CD14-positive monocyte (primary cell): ENCODE data around the gene TMEM40. TPM values are rescaled to one million over a fixed set of nuclear protein-coding genes. Genes with fewer than 3 reads are reported as not detected.

Experiments used
- DNase-seq, 3 donors: peaks; one replicate each; pipeline ENCODE4 v3.0.0-alpha.2; 2011 to 2022
- H2AFZ ChIP-seq: 2 replicates; pipeline ENCODE4 v1.6.0; 2012; ENCODE audit warnings: mild to moderate bottlenecking, low read depth, low read length, inconsistent platforms; ENCODE audit not compliant: insufficient read depth, poor library complexity, severe bottlenecking
- H3K27ac ChIP-seq, 2 donors: 1 replicate in 1 of 2; 2 replicates in 1 of 2; pipeline ENCODE4 v1.5.1; 2012 to 2013; ENCODE audit warnings: low read length in 2 of 2, control low read depth in 1 of 2, inconsistent platforms in 1 of 2, low read depth in 1 of 2, mild to moderate bottlenecking in 1 of 2
- H3K27me3 ChIP-seq, 2 donors: one replicate each; pipeline versions ENCODE4 v1.6.0 to v1.6.1; 2011 to 2013; ENCODE audit warnings: low read length in 2 of 2; ENCODE audit not compliant: control insufficient read depth in 2 of 2, insufficient read depth in 2 of 2
- H3K36me3 ChIP-seq, 2 donors: replicated peaks in 1 of 2; 1 replicate in 1 of 2; 2 replicates in 1 of 2; pipeline versions ENCODE4 v1.5.1 to v1.6.1; 2012 to 2013; ENCODE audit warnings: low read length in 2 of 2, control low read depth in 1 of 2, inconsistent platforms in 1 of 2, mild to moderate bottlenecking in 1 of 2; ENCODE audit not compliant: insufficient read depth in 2 of 2, control insufficient read depth in 1 of 2
- H3K4me1 ChIP-seq, 2 donors: 1 replicate in 1 of 2; 2 replicates in 1 of 2; pipeline versions ENCODE4 v1.5.1 to v1.6.1; 2012 to 2013; ENCODE audit warnings: low read length in 2 of 2, control low read depth in 1 of 2, inconsistent platforms in 1 of 2, mild to moderate bottlenecking in 1 of 2, moderate library complexity in 1 of 2; ENCODE audit not compliant: insufficient read depth in 2 of 2, control insufficient read depth in 1 of 2
- H3K4me2 ChIP-seq: replicated peaks from 2 replicates; pipeline ENCODE3; 2012; ENCODE audit warnings: low read length, moderate library complexity, mild to moderate bottlenecking; ENCODE audit not compliant: poor library complexity, severe bottlenecking; ENCODE audit errors: extremely low read depth
- H3K4me3 ChIP-seq, 3 experiments: fragments of 200-600 bp in 1 of 3; sonication (generic) in 1 of 3; replicated peaks in 1 of 3; 1 replicate in 2 of 3; 2 replicates in 1 of 3; pipeline ENCODE4 v1.5.1; 2011 to 2013; ENCODE audit warnings: low read length in 3 of 3, mild to moderate bottlenecking in 3 of 3, control low read depth in 2 of 3, low read depth in 2 of 3, inconsistent platforms in 1 of 3, moderate library complexity in 1 of 3
- H3K79me2 ChIP-seq: 2 replicates; pipeline ENCODE4 v1.6.0; 2012; ENCODE audit warnings: mild to moderate bottlenecking, control low read depth, inconsistent platforms, low read length, moderate library complexity; ENCODE audit not compliant: insufficient read depth
- H3K9ac ChIP-seq: 2 replicates; pipeline ENCODE4 v1.6.0; 2017; ENCODE audit warnings: low read length, mild to moderate bottlenecking; ENCODE audit not compliant: insufficient read depth, poor library complexity, severe bottlenecking
- H3K9me3 ChIP-seq, 2 donors: replicated peaks in 1 of 2; 1 replicate in 1 of 2; 2 replicates in 1 of 2; pipeline versions ENCODE4 v1.5.1 to v1.6.1; 2012 to 2013; ENCODE audit warnings: low read length in 2 of 2, control low read depth in 1 of 2; ENCODE audit not compliant: control insufficient read depth in 1 of 2, insufficient read depth in 1 of 2
- H4K20me1 ChIP-seq: 2 replicates; pipeline ENCODE4 v1.6.0; 2012; ENCODE audit warnings: mild to moderate bottlenecking, low read length, control low read depth, moderate library complexity; ENCODE audit not compliant: insufficient read depth
- H3K27ac Mint-ChIP-seq, 7 donors: one replicate each; pipeline ENCODE4 v1.8.0; 2020; ENCODE audit warnings: mild to moderate bottlenecking in 7 of 7, mixed read lengths in 7 of 7, moderate library complexity in 6 of 7, inconsistent platforms in 2 of 7
- H3K27me3 Mint-ChIP-seq, 3 donors: one replicate each; pipeline ENCODE4 v1.8.0; 2021 to 2022; ENCODE audit warnings: low read depth in 3 of 3, mild to moderate bottlenecking in 3 of 3, mixed read lengths in 3 of 3, moderate library complexity in 3 of 3, inconsistent platforms in 1 of 3
- H3K36me3 Mint-ChIP-seq, 2 donors: one replicate each; pipeline ENCODE4 v1.8.0; 2020; ENCODE audit warnings: mixed read lengths in 2 of 2, inconsistent platforms in 1 of 2, mild to moderate bottlenecking in 1 of 2
- H3K4me1 Mint-ChIP-seq: one replicate; pipeline ENCODE4 v1.8.0; 2020; ENCODE audit warnings: mild to moderate bottlenecking, mixed read lengths
- H3K4me3 Mint-ChIP-seq, 2 donors: one replicate each; pipeline ENCODE4 v1.8.0; 2020; ENCODE audit warnings: mild to moderate bottlenecking in 2 of 2, mixed read lengths in 2 of 2, moderate library complexity in 1 of 2
- H3K9me3 Mint-ChIP-seq, 7 donors: one replicate each; pipeline ENCODE4 v1.8.0; 2020 to 2022; ENCODE audit warnings: mixed read lengths in 7 of 7, mild to moderate bottlenecking in 6 of 7, moderate library complexity in 6 of 7, inconsistent platforms in 2 of 7
- WGBS: methylation state at CpG from one replicate; pipeline ENCODE4 v1.1.5; 2013; ENCODE audit warnings: missing lambda C conversion rate; ENCODE audit not compliant: insufficient coverage; 5-methylcytosine and 5-hydroxymethylcytosine counted together
- intact Hi-C, 2 donors: fragments of 100-400 bp; cut with micrococcal nuclease; formaldehyde crosslinking; loops; one replicate each; pipeline versions ENCODE4 v1.15.0 to v1.15.1; 2023
- polyA plus RNA-seq, 3 donors: library from polyadenylated mRNA; depleted of rRNA in 1 of 3; unstranded in 2 of 3; stranded (reverse) in 1 of 3; fragments of 300-500 nt in 2 of 3; fragments of >200 nt in 1 of 3; fragmentation: Illumina TruSeq in 2 of 3; gene quantifications; 1 replicate in 2 of 3; 2 replicates in 1 of 3; pipeline ENCODE4 v1.2.3, GENCODE V29; 2012 to 2021
- TF ChIP-seq, protein P1 (sequence below): fragments of 200-600 bp; IDR thresholded peaks from one replicate; pipeline ENCODE4 v1.8.0; 2022; ENCODE audit warnings: antibody characterized with exemption, mild to moderate bottlenecking

Gene TMEM40
- polyA plus RNA-seq, 3 donors, result 0.92 TPM; not detected in 2

DNA sequence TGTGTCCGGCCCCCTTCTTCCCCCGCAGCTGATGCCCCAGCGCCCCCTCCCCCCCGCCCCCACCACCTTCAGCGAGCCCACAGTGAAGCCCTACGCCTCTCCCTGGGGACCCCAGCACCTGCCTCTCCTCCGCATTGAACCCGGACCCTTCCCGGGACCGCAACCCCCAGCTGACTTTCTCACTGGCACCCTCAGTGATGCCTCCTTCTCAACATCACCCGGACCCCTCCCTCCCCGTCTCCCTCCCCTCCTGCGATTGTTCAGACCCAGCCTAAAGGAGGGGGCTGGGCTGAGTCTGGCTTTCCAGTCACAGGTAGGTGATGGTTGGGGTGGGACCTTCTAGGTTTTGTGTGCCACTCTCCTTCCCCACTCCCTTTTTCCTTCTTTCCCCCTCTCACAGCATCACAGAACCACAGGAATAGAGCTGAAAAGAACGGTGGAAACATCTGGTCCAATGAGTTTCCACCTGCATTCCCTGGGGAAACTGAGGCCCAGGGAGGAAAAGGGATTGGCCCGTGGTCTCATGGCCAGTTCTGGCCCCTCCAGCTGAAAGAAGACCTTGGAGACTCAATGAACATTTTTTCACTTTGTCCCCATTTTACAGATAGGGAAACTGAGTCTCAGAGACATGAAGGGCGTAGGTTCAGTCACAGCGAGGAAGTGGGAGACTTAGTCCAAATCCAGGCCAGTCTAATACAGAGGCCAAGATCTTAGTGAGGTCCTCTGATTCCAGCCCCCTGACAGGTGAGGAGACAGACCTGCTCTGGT lies 38.2 kb upstream of the TMEM40 start:
- Histone ChIP-seq H3K9me3 (no peaks in the 10 kb centered on the region), H3K9ac (no peak overlapping the region), H3K27ac (no peak overlapping the region), H2AFZ (peak overlapping the region; percentile 79), H3K36me3 (no peaks in the 10 kb centered on the region), H3K4me2 (peak overlapping the region; percentile 64), H3K79me2 (no peaks in the 10 kb centered on the region), H3K4me1 (peaks cover 8 to 11% of the 10 kb centered on the region in 2 donors), H4K20me1 (no peaks in the 10 kb centered on the region), H3K4me3 (no peak overlapping the region), H3K27me3 (peaks cover 8 to 18% of the 10 kb centered on the region in 2 donors)
- Mint-ChIP-seq H3K27me3 (peaks cover 25 to 41% (median 36%) of the 10 kb centered on the region in 3 donors), H3K4me3 (peak overlapping the region in 1 of 2 donors; percentile 87), H3K27ac (no peak overlapping the region), H3K9me3 (peaks cover 0 to 8% (median 2%) of the 10 kb centered on the region in 7 donors), H3K36me3 (no peaks in the 10 kb centered on the region), H3K4me1 (peaks cover 10% of the 10 kb centered on the region)
- intact Hi-C loops, result no loop called here
- no peak for DNase-seq
- TF ChIP-seq, protein P1, sequence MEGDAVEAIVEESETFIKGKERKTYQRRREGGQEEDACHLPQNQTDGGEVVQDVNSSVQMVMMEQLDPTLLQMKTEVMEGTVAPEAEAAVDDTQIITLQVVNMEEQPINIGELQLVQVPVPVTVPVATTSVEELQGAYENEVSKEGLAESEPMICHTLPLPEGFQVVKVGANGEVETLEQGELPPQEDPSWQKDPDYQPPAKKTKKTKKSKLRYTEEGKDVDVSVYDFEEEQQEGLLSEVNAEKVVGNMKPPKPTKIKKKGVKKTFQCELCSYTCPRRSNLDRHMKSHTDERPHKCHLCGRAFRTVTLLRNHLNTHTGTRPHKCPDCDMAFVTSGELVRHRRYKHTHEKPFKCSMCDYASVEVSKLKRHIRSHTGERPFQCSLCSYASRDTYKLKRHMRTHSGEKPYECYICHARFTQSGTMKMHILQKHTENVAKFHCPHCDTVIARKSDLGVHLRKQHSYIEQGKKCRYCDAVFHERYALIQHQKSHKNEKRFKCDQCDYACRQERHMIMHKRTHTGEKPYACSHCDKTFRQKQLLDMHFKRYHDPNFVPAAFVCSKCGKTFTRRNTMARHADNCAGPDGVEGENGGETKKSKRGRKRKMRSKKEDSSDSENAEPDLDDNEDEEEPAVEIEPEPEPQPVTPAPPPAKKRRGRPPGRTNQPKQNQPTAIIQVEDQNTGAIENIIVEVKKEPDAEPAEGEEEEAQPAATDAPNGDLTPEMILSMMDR, result no peak
- 97% methylated on average over 4 of the region's 17 CpGs for WGBS

DNA sequence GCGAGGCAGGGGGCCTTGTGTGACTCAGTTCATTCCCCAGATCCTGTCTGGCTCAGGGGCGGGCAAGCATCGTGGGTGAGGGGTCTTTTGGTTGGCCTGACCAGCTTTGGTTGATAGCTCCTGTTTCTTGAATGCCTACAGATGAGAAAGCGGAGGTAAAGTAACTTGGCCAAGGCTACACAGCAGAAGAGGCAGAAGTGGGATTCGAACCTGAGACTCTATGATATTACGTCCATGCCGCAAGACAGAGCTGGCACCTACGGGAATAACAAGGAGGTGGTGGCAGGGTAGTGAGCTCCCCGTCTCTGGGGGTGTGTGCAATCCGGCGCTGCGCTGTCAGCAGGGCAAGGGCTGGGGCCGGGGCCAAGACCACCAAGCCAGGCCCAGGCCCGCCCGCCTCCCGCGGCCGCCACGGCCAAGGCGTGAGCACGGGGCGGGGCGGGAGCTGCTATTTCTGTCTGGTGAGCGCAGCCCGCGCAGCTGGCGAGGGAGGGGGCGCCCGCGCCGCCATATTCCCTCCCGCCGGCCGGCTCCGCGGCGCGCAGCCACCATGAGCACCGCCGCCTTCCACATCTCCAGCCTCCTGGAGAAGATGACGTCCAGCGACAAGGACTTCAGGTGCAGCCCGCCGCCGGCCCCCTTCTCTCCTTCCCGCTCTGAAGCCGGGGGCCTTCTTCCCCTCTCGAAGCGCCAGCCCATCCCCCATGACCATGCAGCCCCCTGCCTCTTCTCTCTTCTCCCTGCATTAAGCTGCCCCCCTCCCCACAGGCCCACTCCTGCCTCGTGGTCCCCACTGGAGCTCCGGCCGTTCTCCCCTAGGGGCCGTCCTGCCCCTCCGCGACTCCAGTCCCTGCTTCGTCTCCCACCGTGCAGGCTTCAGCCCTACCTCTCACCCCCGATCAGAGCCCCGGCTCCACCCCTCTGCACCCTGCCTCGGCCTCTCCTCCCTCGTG lies 37.4 kb upstream of the TMEM40 start, which contains the start of gene CAND2:
Gene CAND2 (plus strand): TSS at position 510 of the 953 bp plus-strand sequence. CDS start 41 bp downstream, at position 551.
- H3K4me3 ChIP-seq, result peak within 1 kb of the TSS in 2 of 3 experiments; percentile 26 to 65
- DNase-seq, result no peak
- Mint-ChIP-seq H3K4me3 (peak within 1 kb of the TSS; percentile 73 to 87), H3K36me3 (no peaks in the 10 kb centered on the region), H3K27me3 (peaks cover 25 to 43% (median 36%) of the 10 kb centered on the region in 3 donors), H3K27ac (peak within 1 kb of the TSS in 2 of 7 donors; percentile 54 to 59), H3K4me1 (peaks cover 10% of the 10 kb centered on the region), H3K9me3 (peaks cover 0 to 8% (median 2%) of the 10 kb centered on the region in 7 donors)
- H3K4me1 ChIP-seq, result peaks cover 8 to 11% of the 10 kb centered on the region in 2 donors
- H3K9ac ChIP-seq, result peak within 1 kb of the TSS; percentile 45
- H3K79me2 ChIP-seq, result no peaks in the 10 kb centered on the region
- H3K27ac ChIP-seq, result no peak within 1 kb of the TSS
- peak within 1 kb of the TSS; percentile 64 for H3K4me2 ChIP-seq
- H4K20me1 ChIP-seq, result no peaks in the 10 kb centered on the region
- H2AFZ ChIP-seq, result peak within 1 kb of the TSS; percentile 79
- no peaks in the 10 kb centered on the region for H3K9me3 ChIP-seq
- 6% methylated on average over 58 of the region's 61 CpGs for WGBS
- no peaks in the 10 kb centered on the region for H3K36me3 ChIP-seq
- intact Hi-C loops, result no loop called here
- H3K27me3 ChIP-seq, result peaks cover 8 to 18% of the 10 kb centered on the region in 2 donors
- TF ChIP-seq, protein P1, result no peak
